HG03108 (cell line): ENCODE data around the gene CLEC16A.

Experiments used
- ATAC-seq: cut with Tn5 transposase; IDR thresholded peaks from one replicate; pipeline ENCODE4 v1.9.1; 2021; ENCODE audit warnings: moderate library complexity; ENCODE audit not compliant: unreplicated experiment

The CLEC16A gene

DNA sequence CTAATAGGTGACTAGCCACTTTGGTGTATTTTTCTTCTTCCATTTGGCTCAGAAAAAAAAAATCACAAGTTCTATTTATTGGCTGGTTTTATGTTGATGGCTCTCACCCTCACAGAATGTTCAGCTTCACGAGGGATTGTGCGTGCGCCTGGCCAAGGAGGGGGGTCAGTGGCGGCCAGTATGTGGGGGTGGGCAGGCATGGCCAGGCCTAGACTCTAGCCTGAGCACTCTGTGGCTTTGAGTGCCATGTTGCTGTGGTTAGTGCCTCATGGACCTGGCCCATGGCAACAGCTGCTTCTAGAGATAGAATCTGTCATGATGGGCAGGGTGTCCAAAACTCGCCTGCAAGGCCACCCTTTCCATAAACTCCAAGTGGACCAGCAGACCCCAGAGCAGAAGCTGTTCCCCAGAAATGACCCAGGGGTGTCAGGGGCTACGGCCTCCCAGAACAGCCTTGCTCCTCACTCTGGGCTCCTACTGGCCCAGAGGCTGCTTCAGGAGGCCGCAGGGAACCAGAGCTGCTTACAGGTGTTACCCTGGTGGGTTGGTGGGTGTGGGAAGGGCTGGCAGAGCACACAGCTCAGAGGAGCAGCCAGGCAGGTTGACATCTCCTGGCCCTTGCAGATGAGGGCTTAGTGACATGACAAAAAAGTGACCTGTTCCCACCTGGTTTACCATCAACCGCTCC, 186.8 kb downstream of the CLEC16A start:
- no peak for ATAC-seq

DNA sequence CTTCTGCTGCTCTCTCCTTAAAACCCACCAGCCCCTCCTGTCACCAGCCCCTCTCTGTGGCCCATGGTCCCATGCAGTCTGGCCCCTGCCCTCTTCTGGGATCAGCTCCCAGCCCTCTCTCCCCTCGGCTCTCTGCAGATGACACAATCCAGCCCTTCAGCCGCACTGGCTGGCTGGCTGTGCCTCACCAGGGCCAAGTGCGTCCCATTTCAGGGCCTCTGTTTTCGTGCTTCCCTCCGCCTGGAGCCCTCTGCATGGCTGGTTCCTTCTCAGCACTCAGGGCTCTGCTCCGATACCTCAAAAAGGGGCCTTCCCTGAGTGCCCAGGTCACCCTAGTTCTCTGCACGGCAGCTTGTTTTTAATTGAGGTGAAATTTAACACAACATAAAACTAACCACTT, 187.3 kb downstream of the CLEC16A start:
- no peak for ATAC-seq

DNA sequence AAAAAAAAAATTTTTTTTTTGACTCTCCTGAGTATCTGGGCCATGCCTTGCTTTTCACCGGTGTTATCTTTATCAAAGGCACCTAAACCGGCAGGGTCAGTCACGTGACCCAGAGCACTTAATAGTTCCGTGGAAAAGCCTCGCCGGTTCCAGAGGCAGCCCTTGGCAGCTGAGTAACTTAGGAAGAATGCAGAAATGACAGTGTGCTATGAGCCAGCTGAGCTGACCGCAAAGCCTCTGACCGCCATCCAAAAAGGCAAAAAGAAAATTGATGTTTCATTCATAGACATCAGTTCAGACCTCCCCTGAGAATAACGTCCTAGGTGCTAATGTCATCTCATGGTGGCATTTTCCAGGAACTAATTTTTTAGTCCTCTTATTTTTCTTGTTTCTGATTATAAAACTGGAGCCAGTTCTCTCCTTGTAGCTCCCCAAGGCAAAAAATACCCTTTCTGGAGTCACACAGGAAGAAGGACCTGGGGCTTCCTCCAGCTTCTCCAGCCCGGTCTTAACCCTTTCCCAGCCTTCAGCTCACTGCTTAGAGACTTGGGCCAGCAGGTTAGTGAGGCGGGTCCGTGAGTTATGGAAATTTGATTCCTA, 189.1 kb downstream of the CLEC16A start:
- ATAC-seq: no peak

DNA sequence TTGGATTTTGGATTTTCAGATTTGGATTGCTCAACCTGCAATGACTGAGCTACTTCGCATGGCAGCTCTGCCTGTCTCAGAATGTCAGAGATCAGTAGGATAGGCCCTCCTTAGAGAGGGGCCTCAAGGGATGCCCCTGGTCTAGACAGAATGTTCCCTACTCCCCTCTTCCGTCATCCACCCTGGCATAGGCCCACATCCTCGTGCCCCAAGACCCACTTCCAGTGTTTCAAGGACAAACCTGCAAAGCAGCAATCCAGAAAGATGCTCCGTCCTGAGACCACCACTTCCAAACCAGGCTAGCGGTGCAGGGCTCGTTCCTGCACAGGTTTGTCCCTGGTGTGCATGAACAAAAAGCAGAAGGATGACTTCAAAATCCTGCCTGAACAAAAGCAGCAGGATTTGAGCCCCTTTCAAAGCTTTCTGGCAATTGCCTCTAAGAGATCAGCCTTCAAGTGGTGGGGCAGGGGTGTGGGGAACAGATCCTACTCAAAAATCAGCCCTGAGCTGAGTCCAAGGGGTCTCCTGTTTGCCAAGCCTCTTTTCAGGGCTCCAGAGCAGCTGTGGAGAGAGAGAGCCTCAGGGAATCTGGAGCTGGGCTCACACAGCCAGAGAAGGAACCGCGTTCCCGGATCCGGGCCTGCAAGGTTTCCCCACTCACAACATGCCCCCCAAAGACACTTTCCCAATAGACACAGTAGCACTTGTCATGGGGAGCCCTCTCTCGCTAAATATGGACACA, 190.5 kb downstream of the CLEC16A start:
- ATAC-seq: no peak

DNA sequence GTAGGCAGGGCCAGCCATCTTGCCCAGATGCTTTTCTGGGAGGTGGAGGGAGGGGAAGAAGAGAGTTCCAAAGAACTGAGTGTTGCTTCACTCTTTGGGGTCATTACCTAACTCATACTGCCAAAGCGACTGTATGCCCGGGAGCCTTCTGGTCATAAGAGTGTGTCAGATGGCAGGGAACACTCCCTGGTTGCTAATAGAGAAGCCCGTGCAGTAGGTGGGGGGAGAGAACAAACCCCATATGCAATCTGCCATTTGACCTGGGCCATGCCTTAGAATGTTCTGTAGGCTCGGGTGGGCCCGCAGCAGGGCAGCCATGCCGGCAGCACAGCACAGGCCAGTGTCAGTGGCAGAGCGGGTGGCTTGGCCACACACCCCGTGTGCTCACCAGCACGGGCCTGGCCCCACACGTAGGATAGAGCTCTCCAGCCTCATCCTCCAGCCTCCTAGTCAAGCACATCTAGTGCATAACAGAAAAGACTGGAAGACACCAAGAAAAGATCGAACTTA, 191.2 kb downstream of the CLEC16A start:
- ATAC-seq: no peak

DNA sequence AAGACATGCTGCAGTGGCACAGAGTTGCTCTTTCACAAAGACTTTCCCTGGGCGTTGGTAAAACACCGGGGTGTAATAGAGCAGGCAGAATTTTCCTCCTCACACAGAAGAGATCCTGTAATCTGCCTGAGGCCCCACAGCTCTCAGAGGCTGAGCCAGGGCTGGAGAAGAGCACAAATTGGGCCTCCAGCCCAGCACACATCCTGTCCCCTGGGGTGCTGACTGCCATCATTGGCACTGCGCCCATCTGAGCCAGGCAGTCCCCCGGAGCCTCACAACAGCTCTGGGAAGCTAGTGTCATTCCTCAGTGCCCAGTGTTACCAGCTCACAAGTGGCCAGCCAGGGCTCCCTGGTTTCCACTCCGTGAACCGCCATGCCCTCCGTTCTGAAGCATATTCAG, 192.2 kb downstream of the CLEC16A start:
- no peak for ATAC-seq

DNA sequence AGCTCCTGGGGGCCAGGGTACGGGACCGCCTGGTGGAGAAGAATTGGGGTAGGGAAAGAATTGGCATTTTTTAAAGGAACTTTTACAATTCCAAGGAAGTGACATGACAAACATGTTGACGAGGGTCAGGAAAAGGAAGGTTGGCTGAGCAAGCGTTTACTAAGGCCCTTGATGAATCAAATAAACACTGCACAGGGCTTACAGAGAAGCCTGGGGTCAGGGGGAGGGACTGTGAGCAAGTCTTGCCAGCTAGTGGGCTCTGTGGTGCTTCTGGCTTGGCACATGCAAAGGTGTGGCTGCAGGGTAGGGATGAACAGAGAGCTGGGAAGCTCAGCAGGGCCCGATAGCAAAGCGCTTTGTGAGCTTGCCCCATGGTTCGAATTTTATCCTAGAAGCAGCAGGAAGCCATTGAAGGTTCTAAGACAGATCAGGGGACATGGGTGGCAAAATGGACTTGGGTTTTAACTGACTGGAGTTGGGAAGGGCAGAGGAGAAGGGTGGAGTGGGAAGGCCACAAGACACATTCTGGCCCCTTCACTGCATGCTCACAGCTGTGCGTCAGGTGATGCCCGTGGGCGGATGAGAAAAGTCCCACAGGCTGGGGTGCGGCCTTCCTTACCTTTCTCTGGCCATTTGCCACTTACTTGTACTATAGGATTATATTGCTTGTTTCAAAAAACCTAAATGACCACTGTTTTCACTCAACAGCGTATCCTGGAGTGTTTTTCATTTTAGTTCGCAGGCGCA, 193.8 kb downstream of the CLEC16A start:
- no peak for ATAC-seq

DNA sequence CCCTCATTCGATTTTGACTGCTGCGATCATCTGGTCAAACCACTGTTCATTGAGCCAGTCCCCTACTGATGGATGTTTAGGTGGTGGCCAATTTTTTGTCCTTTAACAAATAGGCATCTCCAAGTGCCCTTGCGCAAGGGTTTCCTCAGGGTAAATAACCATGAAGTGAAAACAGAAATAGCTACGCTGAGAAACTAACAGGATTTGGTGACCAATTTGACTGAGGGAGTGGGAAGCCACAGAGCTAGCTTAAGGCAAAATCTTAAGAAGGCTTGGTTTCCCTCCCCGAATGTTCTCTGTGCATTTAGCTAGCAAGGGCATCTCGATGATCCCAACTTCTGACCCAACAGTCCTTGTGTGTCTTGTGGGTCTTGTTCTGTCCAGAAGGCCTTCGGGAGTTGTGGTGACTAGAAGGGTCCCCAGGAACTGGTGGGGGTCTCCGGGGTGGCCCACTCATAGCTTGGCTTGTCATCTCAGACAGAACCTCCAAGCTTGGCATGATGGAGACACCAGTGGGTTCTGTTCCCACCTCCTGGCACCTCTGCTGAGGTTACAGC, 194.5 kb downstream of the CLEC16A start:
- ATAC-seq: no peak

DNA sequence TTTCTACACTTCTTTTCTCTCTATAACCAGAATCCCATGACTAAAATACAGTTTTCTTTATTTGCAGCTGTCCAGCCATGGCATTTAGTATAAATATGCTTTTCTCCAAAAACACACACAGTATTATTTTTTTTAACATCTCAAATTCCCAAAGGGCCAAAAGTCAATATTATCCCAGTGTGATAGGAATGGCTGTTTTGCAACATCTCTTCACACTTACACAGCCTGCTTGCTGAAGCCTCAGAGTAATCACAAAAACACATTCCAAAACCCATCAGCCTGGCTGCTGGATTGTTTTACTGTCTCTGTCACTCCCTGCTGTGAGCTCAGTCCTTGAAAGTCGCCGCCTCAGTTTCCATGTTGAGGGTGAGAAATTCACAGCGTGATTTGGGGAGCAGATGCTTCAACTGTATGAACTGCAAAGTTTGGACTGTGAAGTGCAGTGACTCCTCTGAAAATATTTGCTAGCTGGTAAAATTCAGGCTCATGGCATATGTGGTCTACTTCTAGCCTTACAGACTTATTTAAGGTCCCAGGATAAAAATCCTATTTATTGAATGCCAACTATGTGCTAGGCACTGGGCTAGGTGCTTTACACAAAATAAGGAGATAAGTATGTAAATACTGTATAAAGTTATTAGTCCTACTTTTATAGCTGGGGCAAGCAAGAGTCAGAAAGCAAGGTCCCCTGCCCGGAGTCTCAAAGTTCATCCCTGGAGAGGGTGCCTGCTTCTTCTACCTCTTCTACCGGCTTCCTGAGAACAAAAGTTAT, 195.1 kb downstream of the CLEC16A start:
- ATAC-seq: no peak

DNA sequence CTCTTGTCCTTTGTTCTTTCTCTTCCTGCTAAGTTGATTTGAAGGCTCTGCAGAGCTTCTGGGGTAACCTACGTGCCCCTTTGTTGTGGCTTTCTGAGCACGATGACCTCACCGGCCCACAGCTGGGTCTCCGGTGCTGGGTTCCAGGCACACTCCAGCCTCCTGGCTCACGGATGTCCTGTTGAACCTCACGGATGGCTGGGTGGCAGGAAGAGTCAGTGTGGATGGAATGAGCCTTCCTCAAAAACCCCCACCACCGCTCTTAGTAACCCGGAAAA, 195.7 kb downstream of the CLEC16A start:
- no peak for ATAC-seq

DNA sequence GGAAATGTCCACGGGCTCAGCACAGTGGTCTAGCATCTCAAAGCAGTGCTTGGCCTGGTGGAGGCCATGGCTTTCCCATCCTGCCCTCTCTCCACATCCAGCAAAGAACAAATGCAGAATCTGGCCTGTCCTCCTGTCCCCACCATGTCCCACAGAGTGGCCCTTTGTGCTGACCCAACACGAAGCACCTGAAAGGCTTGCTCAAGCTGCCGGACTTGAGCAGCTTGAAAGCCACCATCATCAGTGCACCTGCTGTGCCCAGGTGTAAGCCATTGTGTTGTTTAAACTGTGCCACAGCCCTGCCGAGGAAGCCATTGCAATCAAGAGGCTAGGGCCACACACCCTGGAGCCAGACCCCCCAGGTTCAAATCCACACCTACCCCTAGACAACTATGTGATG, 196.1 kb downstream of the CLEC16A start:
- ATAC-seq: no peak

DNA sequence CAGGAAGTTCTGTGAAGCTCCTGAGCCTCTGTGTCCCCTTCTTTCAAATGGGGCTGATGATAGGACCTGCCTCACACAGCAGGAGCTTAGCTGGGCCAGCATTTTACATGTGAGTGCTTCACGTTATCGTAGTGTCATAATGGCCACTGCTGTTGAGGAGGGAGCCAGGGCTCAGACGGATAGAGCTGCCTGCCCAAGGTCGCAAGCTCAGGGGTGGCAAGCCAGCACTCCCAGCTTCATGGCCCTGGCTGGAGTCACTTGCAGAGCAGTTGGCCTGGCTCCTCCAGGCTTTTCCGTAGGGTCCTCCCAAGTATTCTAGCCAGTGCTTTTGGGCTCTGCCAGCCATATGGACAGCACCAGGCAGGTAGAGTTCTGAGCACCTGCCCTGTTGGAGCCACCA, 196.5 kb downstream of the CLEC16A start:
- ATAC-seq: no peak

DNA sequence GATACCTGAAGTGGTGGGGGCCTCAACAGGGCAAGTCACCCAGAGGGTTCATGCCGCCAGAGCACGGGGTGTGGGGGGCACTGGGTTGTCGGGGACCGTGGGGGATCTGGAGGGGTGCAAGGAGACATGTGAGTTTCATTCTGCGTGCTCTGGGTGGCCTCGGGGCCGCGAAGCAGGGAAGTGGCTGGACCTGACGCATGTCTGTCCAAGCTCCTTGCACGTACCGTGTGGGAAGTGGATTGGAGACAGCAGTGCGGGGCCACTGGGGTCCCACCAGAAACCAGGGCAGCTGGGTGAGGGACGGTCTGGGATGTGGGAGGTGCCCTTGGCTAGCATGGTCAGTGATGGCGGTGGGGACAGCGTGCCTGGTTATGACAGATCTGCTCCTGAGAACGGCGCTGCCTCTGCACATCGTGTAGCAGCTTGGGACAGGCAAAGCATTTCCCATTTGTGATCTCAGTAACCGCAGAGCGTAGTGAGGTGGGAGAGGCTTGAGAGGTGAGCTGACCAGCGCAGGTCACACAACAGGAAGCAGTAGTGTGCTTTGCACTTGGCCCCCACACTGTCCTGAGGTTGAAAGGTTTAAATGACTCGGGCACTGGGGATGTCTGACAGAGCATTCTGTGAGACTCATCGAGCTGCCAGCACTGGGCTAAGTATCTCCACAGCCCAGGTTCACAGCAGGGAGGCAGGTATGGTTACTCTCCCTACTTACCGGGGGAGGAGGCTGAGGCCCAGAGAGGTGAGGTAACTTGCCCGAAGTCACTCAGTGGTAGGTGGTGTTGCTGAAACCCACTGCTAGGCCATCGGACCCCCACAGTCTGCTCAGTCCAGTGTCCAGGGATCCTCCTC, 197.3 kb downstream of the CLEC16A start:
- ATAC-seq: no peak

DNA sequence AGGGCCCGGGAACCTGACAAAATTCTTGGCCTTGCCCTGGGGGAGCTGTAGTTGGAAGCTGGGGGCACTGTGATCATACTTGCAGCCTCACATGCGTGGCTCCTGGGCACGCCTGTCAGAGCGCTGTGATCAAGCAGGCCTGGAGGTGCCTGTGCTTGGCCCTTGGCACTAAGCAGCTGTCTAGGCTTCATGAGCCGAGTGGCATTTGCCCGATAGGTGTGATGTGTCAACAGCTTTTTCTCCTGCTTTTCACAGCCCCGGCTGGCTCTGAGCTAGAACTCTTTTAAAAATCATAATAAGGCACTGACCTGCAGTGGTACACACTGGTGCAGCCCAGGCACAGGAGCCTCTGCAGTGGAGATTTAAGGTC, 197.9 kb downstream of the CLEC16A start:
- no peak for ATAC-seq

DNA sequence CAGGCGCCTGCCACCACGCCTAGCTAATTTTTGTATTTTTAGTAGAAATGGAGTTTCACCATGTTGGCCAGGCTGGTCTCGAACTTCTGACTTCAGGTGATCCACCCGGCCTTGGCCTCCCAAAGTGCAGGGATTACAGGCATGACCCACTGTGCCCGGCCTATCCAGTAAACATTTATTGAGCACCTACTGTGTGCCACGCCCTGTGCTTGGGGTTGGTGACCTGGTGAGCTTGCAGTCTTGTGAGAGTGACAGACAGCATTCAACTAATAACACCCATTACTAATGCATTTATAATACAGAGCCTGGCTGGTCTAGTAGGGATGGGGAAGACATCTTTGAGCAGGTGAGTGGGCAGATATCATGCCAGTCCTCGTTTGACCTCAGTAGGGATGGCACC, 198.6 kb downstream of the CLEC16A start:
- ATAC-seq: no peak

DNA sequence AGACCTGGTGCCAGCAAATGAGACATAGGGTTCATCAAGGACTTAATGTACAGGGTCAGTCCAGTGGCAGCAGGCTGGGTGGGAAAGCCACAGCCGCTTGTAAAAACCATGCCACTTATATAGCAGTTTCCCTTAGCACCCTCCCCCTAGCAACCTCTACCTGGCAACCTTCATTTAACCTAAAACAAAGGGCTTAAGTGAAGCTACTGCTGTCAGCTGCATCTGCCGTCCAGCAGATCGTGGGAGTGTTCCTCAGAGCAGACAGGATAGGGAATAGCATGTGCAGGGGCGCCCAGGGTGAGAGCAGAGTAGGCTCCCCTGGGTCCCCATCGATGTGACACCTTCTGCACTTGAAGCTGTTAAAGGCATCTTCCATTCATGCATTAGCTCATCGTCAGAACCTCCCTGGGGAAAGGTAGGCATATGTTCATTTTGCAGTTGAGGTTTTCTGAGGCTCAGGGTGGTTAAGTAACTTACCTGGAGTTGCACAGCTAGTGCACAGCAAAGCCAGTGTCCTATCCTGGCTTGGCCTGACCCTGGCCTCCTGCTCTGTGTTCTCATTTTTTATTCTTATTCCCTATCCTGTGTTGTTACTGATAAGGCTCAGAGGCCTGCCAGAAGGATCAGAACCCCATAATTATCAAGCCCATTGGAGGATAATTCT, 199.1 kb downstream of the CLEC16A start:
- no peak for ATAC-seq

DNA sequence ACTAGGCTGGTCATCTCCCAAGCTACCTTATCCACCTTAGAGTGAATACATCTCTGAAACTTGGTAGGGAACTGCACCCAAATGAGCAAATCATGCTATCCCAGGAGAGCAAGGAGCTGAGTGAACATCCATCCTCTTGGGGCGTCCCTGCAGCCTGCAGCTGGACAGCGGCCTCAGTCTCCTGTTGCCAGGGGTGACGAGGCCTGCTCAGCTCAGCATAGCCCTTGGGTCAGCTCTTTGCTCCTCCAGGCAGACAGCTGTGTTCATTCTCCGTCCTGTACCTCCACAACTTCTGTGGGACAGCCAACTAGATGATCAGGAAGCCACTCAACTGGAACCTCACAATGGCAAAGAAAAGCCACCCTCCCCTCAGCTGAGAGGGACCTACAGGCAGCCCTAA, 199.8 kb downstream of the CLEC16A start:
- ATAC-seq: no peak

DNA sequence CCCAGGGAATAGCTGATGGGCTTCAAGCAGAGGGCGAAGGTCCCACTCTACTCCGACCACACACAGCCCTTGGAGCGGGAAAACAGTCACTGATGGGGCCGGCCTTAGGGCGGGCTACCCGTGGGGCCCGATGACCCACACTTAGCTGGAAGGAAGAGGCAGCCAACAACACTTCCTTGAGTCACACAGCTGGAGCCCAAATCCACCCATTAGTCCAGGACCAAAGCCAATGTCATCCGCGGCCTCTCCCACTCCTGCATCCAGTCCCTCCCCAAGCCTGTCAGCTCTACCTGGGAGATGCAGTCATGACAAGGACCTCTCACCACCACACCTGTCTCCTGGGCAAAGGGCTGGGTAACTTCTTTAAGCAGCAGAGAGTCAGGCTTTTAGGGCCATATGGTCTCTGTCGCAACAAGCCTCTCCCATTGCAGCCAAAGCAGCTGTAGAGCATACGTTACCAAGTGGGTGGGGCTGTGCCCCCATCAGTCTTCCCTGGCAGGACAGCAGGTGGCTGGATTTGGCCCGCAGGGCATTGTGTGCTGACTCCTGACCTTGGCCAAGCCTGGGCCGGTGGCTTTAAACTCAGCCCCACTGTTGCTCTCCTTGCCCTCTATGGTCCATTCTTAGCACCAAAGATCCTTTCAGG, 200.9 kb downstream of the CLEC16A start:
- no peak for ATAC-seq

DNA sequence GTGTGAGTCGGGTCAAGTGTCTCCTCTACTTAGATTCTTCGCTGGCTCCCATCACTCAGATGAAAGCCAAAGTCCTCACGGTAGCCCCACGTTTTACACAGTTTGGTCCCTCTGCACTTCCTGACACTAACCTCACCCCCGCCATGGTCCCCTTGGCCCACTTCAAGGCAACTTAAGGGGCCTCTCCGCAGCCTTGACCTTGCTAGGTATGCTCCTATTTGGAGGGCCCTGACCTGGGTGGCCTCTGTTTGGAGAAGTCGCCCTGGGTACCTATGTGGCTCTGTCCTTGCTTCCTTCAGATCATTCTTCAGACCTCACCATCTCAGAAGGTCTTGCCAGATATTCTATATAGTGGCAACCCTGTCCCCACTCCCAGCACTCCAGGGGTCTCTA, 201.5 kb downstream of the CLEC16A start:
- ATAC-seq: no peak
